LNCaP clone FGC (cell line): ENCODE measurements around the gene PIKFYVE.

Experiments
- DNase-seq: peaks from one replicate; pipeline ENCODE4 v3.0.0-alpha.2; 2011; ENCODE audit warnings: low read depth
- H3K4me3 ChIP-seq: 2 replicates; pipeline ENCODE4 v1.5.1; 2011; ENCODE audit warnings: mild to moderate bottlenecking, low read depth, low read length, control low read depth
- TF ChIP-seq, protein P1 (sequence below): IDR thresholded peaks from 2 replicates; pipeline ENCODE4 v1.5.1; 2012; ENCODE audit warnings: mild to moderate bottlenecking; ENCODE audit not compliant: control insufficient read depth, insufficient read depth; ENCODE audit errors: extremely low read depth

PIKFYVE gene

DNA sequence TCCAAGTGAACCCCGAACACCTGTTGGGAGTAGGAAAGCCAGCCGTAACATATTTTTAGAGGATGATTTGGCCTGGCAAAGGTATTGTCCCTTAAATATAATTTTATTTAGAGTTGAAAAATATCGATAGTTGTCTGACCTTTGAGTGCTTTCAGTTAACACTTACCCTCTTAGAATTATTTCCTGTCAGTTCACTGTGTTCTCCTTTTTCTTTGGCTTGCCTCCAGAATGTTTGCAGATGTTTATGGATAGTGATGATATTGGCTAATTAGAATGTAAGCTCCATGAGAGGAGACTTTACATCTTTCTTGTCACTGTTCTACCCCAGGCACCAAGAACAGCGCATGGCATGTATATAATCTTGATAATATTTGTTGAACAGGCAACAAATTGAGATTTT is 19.8 kb downstream of the PIKFYVE start:
- no peak overlapping the region for H3K4me3 ChIP-seq
- no peak for DNase-seq
- TF ChIP-seq, protein P1, sequence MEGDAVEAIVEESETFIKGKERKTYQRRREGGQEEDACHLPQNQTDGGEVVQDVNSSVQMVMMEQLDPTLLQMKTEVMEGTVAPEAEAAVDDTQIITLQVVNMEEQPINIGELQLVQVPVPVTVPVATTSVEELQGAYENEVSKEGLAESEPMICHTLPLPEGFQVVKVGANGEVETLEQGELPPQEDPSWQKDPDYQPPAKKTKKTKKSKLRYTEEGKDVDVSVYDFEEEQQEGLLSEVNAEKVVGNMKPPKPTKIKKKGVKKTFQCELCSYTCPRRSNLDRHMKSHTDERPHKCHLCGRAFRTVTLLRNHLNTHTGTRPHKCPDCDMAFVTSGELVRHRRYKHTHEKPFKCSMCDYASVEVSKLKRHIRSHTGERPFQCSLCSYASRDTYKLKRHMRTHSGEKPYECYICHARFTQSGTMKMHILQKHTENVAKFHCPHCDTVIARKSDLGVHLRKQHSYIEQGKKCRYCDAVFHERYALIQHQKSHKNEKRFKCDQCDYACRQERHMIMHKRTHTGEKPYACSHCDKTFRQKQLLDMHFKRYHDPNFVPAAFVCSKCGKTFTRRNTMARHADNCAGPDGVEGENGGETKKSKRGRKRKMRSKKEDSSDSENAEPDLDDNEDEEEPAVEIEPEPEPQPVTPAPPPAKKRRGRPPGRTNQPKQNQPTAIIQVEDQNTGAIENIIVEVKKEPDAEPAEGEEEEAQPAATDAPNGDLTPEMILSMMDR: no peak

DNA sequence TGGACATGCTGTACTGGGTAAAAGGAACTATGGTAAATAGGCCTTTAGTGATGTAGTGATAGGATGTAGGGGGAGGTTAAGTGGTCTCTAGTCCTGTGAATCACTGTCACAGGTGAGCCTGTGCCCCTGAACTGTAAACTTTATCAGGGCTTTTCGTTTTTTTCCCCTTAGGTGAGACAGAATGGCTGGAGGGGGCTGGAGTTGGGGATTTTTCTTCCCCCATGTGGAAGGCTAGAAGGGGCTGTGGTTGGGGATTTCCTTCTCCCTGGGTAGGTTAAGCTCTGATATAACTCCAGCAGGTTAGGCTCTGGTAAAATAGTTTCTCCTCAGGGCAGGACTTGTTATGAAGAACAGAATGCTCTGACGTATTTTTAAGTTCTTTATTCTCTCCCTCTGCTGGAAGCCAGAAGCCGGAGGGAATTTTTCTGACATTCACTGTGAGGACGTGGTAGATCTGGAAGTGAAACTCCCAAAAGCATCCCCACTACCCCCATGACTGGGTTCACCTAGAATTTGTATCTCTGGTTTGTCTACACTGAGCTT is 28.5 kb downstream of the PIKFYVE start:
- TF ChIP-seq, protein P1: no peak
- no peak for DNase-seq
- H3K4me3 ChIP-seq: no peak overlapping the region

DNA sequence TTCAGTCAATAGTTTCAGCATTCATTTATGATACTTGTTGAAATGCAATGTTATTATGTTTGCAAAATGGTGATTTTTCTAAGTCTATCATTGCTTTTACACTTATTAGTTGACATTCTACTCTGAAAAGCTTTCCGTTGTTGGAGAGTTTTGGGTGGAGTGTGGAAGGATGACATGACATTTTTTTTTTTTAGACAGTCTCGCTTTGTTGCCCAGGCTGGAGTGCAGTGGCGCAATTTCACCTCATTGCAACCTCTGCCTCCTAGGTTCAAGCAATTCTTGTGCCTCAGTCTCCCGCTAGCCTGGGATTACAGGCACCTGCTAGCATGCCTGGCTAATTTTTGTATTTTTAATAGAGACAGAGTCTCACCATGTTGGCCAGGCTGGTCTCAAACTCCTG is 29.8 kb downstream of the PIKFYVE start:
- no peak overlapping the region for H3K4me3 ChIP-seq
- no peak for DNase-seq
- TF ChIP-seq, protein P1: no peak

DNA sequence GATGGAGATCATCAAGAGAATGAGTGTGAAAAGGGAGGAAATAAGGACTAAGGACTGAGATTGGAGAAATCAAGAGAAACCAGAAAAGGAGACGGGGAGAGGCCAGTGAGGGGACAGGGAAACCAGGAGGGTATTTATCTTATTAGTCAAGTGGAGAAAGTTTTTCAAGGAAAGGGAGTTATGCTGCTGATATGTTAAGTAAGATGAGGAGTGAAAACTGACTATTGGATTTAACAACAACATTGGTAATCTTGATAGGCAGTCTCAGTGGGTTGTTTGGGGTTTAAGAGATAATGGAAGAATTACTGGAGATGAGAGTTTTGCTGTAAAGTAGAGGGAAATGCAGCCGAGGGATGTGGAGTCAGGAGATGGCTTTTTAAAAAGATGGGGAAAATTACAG is 30.6 kb downstream of the PIKFYVE start:
- no peak for DNase-seq
- no peak overlapping the region for H3K4me3 ChIP-seq
- TF ChIP-seq, protein P1: no peak

DNA sequence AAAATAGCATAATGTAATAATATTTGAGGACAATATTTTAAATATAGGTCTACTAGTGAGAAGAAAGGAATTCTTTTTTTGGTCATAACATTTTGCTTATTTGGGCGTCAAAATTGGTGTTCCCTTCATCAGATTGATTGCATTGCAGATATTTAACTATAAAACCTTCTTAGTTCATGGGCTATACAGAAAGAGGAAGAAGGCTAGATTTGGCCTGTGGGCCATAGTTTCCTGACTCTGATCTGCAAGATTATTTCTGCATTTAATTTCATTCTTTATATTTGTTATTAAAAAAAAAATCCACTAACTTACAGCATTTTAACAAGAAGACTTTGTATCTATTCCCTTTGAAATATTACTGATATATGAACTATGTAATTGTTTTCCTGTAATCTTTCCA is 31.9 kb downstream of the PIKFYVE start:
- DNase-seq: no peak
- TF ChIP-seq, protein P1: no peak
- no peak overlapping the region for H3K4me3 ChIP-seq

DNA sequence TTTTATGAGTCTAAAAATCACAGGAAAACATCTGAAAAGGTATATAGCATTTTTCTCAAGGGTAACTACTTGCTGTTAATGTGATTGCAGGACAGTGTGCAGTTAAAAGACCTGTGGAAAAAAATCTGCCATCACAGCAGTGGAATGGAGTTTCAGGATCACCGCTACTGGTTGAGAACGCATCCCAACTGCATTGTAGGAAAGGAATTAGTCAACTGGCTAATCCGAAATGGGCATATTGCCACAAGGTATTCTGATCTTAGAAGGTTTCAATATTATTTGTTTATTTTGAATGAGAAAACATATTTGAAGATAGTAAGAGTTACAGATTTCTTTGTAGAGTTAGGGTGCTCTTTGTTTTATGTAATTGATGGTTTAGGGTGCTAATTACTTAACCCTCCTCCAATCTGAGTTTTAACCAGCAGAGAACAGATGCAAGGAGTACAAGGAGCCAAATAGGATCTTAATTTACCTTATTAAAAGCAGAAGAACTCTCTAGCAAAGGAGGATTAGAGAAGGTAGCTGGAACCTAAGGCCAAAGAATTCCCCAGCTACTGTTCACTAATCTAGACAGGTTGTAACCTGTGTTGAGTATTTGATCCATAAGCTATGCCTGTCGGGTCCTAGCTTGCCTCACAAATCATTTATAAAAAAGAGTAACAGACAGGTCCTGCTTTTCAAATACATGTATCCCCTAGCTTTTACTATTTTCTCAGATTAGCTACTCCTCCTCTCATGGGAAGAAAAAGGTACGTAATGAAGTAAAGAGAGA is 35.0 kb downstream of the PIKFYVE start:
- H3K4me3 ChIP-seq: no peak overlapping the region
- TF ChIP-seq, protein P1: no peak
- DNase-seq: no peak

DNA sequence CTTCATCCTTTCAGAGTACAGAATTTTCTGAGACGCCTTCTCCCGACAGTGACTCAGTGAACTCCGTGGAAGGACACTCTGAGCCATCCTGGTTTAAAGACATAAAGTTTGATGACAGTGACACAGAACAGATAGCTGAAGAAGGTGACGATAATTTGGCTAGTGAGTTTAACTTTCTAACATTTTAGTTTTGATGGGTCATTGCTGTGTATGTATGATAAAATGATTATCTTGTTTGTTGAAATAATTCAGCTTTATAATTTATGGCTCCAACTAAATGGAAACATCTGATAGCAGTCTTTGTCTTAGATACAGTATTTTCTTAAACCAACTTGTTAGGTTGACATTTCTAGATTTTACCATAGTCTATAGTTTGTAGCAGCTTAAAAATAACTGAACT is 38.1 kb downstream of the PIKFYVE start:
- DNase-seq: no peak
- TF ChIP-seq, protein P1: no peak
- H3K4me3 ChIP-seq: no peak overlapping the region
